CD4-positive, alpha-beta T cell treated with Interferon alpha-2 for 1 hour (primary cell): ENCODE measurements around the gene DPCD.
"Not testable (repeated sequence)": the region's sequence is repeated elsewhere in the genome, so short reads cannot be mapped to it uniquely, and the experiment has no call there.

ENCODE experiments used
- DNase-seq, 2 donors: peaks; one replicate each; pipeline ENCODE4 v3.0.0-alpha.2; 2020 to 2022

Gene DPCD

GRCh38 chr10:101623528-101623927, 35.4 kb downstream of the DPCD start:
- no peak for DNase-seq

- no peak for DNase-seq
These were observed 36.5 kb downstream of the DPCD start for GRCh38 chr10:101624526-101625102.

- no peak for DNase-seq
These were observed 37.8 kb downstream of the DPCD start for GRCh38 chr10:101625821-101626412.

- DNase-seq, result no peak
These were observed 41.9 kb downstream of the DPCD start for GRCh38 chr10:101629837-101630632.

GRCh38 chr10:101630633-101630920, 42.5 kb downstream of the DPCD start:
- no peak for DNase-seq

- no peak for DNase-seq
These were observed 43.8 kb downstream of the DPCD start for GRCh38 chr10:101631821-101632475.

- DNase-seq, result not testable (repeated sequence)
These were observed 45.4 kb downstream of the DPCD start for GRCh38 chr10:101633510-101633909.

GRCh38 chr10:101639141-101639900, 51.2 kb downstream of the DPCD start:
- no peak for DNase-seq

- no peak for DNase-seq
These were observed 55.4 kb downstream of the DPCD start for GRCh38 chr10:101643546-101643945.

GRCh38 chr10:101644002-101644401, 55.9 kb downstream of the DPCD start:
- no peak for DNase-seq

GRCh38 chr10:101645659-101646058, 57.5 kb downstream of the DPCD start:
- DNase-seq, result no peak

- no peak for DNase-seq
These were observed 58.2 kb downstream of the DPCD start for GRCh38 chr10:101646364-101646763.

- DNase-seq, result no peak
These were observed 59.1 kb downstream of the DPCD start for GRCh38 chr10:101647255-101647654.

GRCh38 chr10:101649525-101650085, 61.5 kb downstream of the DPCD start:
- no peak for DNase-seq

- DNase-seq, result no peak
These were observed 62.7 kb downstream of the DPCD start for GRCh38 chr10:101650863-101651262.

- no peak for DNase-seq
These were observed 63.2 kb downstream of the DPCD start for GRCh38 chr10:101651336-101651735.

- DNase-seq, result no peak
These were observed 65.4 kb downstream of the DPCD start for GRCh38 chr10:101653536-101653935.

GRCh38 chr10:101655570-101655969, 67.4 kb downstream of the DPCD start:
- DNase-seq, result no peak

- DNase-seq, result no peak
These were observed 68.8 kb downstream of the DPCD start for GRCh38 chr10:101656890-101657289.

GRCh38 chr10:101658975-101659374, 70.9 kb downstream of the DPCD start:
- DNase-seq, result no peak
